Activated CD4-positive, alpha-beta T cell treated with anti-CD3 and anti-CD28 coated beads for 48 hours (primary cell): Measurements from ENCODE around the gene RSU1.

Experiments
- DNase-seq: peaks from one replicate; pipeline ENCODE4 v3.0.0-alpha.2; 2020

Gene RSU1

DNA sequence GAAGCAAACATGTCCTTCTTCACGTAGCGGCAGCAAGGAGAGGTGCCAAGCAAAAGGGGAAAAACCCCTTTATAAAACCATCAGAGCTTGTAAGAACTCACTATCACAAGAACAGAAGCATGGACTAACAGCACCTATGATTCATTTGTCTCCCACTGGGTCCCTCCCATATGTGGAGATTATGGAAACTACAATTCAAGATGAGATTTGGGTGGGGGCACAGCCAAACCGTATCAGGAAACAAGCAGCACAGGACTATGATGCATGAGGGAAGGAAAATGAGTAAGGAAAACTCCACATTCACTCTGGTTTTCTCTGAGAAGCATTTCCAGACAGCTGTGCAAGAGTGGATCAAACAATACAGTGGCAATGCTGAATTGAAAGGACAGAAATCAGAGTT lies 81.6 kb downstream of the RSU1 start:
- no peak for DNase-seq

DNA sequence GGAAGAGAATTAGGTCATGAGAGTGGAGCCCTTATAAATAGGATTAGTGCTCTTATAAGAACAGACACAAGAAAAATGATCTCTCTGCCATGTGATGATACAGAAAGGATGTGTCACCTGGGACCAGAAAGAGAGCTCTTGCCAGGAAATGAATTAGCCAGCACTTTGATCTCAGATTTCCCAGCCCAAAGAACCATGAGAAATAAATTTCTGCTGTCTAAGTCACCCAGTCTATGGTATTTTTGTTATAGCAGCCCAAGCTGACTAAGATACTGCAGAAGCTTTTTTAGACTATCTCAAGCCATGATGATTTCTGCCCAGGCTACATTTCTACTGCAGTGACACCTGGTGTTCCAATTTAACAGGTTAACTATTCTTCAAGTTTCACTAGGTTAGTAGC lies 84.8 kb downstream of the RSU1 start:
- DNase-seq, result no peak

DNA sequence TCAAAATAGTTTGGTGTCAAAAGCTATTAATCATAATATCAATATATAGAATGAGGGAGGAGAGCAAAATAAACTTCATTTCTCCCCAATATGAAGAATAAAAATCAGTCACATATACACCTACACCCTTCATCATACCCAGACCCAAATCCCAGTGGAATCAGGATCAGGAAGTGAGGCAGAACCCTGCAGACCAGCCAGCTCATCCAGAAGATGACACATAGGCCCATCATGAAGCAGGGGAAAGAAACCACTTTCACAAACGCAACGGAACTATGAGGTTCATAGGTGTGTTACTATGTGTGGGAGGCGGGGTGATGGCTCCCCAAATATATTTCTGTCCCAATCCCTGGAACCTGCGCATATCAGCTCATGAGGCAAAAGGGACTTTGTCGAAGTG lies 89.0 kb downstream of the RSU1 start:
- DNase-seq, result no peak

DNA sequence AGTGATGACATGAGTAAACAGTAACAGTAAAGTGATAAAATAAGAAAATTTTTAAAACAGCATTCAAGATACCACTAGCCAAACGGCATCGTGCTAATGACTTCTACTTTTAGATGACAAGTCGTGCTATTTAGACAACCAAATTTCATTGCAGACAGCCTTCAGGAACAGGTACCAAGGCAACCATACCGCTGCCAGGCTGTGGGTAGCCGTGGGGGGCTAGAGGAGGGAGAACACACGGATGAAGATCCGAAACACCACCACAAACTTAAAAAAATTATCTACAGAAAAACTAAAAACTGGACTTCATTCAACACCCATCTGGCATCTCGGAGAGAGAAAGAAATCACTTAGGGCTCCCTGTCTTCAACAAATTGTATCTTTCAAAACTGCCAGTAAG lies 89.6 kb downstream of the RSU1 start:
- DNase-seq, result no peak

DNA sequence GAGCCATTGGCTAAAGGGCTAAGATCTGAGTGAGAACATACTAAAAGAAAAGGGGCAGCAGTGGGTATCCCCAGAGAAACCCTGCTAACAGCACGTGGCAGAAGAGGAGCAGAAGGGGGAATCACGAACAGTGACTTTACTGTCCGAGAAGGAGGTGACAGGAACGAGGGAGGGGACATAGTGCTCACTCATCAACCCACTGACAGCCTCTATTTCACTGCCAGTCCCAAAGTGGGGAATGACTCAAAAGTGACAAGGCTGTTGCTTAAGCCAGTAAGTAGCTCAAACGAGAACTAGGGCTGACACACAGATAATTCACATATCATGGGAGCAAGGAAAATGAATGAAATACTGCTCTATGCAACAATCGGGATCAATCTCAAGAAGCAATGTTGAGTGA lies 92.7 kb downstream of the RSU1 start:
- DNase-seq, result no peak

DNA sequence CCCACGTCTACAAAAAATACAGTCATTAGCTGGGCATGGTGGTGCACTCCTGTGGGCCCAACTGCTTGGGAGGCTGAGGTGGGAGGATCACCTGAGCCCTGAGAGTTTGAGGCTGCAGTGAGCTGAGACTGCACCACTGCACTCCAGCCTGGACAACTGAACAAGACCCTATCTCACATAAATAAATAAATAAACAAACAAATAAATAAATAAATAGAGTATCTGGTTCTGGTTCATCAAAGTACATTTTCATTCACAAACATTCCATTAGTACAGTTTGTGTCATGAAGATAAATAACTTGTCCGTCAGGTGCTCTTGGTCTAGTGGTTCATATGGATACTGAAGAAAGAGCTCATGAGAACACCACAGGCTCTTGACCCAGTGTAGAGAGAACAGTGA lies 96.4 kb downstream of the RSU1 start:
- DNase-seq, result no peak

DNA sequence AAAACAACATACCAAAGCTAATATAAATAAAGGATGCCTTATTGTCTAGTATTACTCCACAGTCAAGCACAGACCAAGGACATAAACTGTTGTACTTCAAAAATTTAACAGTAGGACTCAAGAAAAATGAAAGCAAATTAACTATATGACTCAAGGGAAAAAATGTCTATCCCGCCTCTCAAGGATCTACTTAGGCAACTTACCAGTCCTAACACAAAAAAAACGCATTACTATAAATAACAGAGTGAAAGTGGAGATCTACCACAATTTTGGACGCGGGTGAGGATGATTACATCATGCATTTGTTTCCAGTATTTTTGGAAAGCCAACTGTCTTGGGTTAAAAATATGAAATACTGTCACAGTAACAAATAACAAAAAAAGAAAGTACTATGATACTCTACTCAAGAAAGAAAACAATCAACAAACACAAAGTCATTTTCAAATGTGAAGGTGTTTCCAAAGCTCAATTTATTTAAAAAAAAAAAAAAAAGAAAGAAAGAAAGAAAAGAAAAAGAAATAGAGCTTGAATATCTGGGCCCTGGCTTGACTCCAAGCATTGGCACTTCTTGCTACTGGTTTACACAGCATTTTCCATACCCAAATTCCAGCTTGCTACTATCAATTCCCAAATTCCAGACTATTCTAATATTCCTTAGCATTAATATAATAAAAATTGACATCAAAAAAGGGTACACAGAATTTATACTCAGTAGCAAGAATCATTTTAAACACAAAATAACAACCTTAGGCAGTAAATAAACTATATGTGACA lies 99.4 kb downstream of the RSU1 start:
- DNase-seq, result no peak

DNA sequence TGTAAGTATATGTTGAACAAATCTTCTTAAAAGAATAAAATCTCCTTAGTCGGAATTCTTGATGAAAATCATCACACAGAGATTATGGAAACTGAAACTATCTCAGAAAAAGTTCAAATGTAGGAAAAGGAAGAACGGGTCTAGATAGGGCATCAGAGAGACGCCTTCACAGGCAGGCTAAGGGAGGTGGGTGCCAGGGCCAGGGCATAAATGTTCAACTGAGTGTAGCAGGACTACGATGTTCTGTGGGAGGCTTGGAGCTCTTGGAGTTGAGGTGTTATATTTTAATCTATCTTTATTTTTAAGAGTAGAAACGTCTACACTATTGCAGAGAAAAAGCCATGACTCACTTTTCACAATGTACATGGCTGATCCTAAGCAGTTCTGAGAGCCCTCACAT lies 101.2 kb downstream of the RSU1 start:
- DNase-seq, result no peak

DNA sequence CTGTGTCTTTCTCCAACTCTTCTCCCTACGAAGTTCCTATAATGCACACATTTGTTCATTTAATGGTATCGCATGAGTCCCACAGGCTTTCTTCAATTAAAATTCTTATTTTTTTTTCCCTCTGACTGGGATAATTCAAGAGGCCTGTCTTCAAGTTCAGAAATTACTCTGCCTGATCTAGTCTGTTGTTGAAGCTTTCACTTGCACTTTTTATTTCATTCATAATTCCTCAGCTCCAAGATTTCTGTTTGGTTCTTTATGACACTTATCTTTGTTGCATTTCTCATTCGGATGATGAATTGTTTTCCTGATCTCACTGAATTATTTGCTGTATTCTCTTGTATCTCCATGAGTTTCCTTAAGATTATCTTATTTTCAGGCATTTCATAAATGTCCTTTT lies 103.9 kb downstream of the RSU1 start:
- no peak for DNase-seq

DNA sequence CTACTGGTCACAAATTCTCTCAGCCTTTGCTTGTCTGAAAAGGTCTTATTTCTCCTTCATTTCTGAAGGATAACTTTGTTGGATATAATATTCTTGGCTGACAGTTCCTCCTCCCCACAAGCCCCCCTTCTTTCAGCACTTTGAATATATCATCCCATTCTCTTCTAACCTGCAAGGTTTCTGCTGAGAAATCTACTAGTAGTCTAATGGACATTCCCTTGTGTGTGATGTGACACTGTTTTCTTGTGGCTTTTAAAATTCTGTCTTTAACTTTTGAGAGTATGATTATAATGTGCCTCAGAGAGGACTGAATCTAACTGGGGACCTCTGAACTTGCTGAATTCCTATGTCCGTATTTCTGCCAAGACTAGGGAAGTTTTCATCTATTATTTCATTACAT lies 104.3 kb downstream of the RSU1 start:
- DNase-seq, result no peak

DNA sequence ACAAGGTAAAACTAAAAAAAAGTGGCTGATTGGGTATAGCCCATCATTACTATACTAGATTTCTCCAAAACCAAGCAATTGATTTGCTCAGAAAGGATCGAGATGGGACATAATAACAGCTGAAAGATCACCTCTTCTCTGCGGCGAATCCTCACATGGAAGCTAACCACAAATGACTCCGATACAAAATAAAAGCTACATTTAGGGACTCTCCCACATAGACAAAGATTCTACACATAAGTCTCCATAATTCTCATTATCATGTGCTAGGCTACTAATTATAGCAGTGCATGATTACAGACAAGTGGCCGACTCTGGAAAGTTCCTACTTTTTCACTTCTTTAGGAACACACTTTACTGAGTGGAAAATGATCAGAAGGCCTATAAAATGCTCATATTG lies 116.9 kb downstream of the RSU1 start:
- DNase-seq, result no peak

DNA sequence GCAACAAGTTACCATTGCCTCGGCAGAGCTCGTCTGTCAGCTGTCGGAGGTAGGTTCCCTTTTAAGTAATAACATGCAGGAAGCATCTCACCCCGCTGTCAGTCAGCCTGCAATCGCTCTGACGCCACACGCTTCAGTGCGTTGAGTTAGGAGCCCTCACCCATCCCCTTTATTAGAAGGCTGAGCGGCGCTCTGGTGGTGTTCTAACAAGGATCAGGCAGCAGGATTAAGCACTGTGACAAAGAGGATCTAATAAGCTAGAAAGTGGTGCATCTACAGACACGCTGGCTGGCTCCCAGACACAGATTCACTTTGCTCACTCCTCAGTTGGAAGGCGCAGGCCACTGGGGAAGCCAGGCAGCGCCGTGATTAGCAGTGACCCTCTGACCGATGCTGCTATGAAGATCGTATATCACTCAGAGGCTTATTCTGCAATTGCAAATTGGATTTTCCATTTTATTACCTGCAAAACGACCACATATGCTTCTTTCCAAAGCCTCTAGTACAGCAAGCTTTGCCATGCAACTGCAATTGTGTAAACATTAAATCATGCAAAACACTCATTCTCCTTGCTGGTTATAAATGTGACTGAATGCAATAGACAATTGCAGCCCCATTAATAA lies 117.7 kb downstream of the RSU1 start:
- no peak for DNase-seq

DNA sequence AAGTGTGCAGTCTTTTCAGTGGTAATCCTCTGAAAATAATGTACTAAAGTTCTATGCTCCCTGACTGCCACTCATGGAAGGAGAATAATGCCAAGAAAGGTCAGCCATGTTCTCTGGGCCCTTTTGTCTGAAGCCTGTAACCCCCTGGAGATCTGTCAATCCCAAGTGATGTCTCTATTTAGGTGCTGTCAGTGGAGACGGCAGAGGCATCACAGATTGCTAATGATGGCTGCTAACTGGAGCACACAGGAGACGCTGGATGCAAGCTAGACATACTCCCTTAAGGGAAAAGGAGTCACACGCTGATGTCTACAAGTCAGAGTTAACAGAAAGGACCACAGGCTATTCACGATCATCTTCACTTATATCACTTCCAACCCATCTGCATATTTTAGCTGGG lies 118.8 kb downstream of the RSU1 start:
- DNase-seq, result no peak

DNA sequence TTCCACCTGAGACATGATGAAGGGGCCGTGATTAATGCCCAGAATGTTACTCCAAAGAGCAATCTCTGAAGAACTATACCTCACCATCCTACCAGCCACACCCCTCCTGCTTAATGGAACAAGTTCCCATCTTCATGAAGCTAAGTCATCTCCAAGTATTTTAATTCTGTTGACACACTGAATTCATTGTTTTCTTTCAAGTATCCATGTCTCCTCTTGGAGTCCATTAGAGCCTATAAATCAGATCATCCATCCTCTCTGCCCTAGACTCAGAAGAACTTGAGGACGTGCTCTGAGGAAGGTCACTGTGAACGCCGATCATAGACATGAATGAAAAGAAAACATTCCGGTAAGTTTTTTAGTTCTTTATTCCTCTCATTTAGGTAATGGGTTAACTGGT lies 126.8 kb downstream of the RSU1 start:
- DNase-seq, result no peak

DNA sequence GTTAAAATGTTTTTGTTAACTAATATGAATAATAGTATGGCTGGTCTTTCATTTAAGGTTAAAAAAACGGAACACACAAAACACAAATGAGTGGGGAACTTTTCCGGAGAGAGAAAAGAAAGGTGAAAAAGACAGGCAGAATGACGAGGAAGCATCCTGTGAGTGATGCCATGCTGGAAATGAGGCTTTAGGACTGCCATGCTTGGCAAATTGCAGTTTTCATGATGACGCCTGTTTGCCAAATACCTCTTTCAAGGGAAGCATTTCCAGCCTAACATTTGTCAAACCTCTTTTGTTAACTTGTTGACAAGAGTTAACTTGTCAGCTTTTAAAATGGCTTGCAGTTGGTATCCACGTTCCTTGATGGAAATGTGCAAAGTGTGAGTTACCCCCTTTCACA lies 127.5 kb downstream of the RSU1 start:
- DNase-seq, result no peak

DNA sequence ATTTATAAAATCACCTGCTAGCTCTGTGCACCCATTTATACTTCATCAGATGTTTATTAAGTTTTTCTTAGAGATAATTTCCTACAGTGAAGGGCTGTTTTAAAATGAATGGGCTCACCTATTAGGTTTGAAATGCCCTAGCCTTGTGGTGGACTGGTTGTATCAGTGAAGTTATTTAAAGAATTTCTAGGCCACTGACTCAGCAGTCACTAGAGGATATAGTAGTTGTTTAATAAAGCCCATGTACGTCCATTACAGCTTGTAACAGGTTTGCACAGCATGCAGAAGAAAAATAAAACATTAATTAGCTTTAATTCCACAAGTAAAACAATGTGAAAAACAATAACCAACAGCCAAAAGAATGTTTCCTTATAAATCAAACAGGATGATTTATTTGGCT lies 128.0 kb downstream of the RSU1 start:
- DNase-seq, result no peak

DNA sequence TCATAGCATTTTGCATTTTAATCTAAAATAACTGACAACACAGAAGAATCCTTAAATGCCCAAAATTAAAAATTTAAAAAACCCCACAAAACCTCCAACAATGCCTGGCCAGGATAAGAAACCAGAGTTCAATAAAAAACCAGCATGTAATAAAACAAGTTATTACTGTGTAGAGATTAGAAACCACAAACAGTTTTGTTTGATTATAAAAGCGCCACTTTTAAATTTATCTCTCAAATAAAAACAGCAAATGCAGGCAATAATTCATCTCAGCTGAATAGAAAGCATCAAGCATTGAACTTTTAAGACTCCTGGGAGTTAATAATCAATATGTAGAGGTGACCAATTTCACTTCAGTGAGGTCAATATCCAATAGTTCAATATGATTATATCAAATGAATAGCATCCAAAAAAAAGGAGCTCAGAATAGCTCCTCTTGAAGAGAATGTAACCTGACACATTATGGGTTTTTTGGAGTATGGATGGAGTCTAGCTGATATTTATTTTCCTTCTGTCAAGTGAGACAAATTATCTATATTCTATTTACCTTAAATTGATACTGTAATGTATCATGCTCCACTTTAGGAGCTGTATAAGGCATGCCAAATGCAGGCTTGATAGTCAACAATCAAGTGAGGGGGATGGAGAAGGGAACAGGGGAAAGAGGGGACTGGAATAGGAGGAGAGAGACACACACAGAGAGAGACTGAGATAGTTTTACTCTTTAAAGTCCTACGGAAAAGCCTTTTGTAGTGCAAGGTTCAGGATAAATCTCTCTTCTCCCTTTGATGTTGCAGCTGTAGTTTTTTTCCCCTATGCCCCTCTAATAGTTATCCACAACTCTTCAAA lies 130.9 kb downstream of the RSU1 start:
- no peak for DNase-seq

DNA sequence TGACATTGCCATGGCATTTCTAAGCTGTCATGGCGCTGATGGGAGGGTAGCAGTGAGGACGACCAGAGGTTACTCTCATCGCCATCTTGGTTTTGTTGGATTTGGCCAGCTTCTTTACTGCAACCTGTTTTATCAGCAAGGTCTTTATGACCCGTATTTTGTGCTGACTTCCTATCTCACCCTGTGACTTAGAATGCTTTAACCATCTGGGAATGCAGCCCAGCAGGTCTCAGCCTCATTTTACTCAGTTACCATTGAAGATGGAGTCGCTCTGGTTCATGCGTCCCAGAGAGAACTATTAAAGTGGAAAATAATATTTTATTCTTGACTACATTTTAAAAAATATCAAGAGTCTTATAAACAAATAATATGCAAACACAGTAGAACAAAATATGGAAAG lies 131.7 kb downstream of the RSU1 start:
- no peak for DNase-seq

DNA sequence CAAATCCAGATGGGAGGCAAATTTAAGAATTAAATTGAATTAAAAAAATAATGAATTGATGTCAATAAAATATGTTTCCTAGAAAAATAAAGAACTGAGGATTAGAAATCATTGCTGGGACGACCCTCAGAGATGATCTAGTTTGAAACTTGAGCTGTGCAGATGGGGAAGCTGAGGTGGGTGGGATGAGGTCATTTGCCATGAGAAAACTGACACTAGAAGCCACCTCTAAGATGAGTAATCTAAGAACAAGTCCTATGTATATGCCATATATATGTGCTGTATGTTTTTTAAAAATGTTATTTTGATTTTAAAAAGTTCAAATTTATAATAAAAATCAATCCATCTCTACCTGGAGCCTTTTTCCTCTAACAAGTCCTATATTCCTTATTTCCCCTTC lies 135.7 kb downstream of the RSU1 start:
- no peak for DNase-seq

DNA sequence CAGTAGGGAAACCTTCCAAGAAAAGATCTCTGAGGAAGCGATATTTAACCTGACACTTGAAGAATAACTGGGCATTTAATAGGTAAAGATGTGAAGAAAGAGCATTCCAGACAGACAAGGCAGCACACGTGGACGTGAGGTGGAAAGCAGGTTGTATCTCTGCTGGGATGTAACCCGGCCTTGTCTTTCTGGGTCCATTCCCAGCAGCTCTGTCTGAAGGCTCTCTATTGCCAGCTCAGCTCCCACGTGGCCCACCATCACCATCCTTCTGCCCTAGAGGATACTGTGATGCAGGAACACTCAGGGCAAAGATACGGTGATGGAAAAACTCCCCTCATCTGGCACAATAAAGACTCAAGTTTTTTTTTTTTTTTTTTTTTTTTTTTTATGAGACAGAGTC lies 137.7 kb downstream of the RSU1 start:
- no peak for DNase-seq

DNA sequence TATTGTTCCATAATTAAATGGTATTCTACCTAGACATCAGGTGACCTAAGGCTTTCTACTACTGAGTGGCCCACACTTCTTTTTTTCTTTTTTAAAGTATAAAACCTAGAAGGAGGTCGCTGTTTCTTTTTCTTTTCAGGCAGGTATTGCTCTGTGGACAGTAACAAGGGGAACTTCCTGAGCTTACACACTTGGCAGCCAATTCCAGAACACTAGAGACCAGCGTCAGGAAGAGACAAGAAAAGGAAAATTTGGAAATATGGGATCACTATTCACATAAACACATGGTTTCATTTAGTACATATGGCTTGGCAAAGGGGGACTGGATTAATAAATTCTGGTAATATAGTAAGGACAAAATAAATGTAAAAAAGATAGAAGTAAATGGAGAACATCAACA lies 141.9 kb downstream of the RSU1 start:
- DNase-seq, result no peak

DNA sequence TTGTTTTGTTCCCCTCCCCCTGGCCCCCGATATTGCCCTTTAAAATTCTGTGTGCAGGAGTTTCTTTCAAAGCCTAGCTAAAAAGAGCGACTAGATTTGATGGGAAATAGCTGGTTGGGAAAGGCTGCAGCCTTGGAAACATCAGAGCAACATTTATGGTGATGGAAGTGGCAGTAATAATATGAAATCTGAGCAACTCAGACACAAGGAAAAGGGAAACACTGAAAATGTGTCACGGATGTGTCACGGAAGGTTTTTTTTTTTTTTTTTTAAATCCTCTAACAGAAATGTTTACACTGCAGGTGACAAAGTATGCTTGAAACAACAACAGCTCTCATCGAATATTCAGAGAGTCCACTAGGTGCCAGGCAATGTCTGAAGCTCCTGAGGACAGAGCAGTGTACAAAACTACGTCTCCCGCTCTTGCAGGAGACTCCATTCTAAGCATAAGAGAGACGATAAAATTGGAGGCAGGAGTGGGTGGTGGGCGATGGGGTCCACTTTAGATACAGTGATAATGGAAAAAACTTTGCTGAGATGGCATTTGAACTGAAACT lies 143.0 kb downstream of the RSU1 start:
- no peak for DNase-seq

DNA sequence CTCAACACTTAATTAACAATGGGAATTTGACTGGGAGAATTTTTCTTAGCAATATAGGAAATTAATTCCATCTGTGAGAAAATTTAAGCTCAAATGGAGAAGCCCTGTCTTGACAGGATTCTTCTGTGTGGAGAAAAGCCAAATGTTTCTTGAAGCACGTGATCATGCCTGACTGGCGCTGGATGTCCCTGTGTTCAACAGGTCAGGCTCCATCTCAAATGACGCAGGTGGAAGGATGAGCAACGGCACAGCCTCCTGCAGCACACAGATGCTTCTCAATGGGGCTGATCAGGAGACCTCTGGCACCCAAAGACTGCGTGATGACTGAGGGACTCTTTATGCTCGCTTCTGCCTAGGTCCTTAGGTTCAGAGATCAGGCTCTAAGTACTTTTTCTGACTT lies 143.8 kb downstream of the RSU1 start:
- DNase-seq, result no peak

DNA sequence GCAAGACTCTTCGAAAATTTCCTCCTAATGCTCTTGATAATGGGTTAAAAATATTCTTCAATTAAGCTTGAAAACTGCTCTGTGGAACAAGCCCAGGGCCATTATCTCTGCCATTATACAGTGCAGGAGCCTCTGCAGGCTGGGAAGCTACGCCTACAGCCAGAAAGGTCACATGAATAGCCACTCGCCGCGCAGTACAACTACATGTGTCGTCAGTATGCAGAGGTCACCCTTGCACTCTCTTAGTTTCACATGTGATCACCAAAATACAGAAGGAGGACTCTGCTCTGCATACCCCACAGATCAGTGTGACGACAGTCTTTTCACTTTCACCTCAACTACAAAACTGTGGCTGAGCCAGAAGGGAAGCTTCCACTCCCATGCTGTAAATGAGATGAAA lies 153.8 kb downstream of the RSU1 start:
- no peak for DNase-seq
